Endothelial cell of umbilical vein (primary cell): ENCODE results near the gene ERCC1.

ENCODE experiments used
- CTCF ChIP-seq, 2 donors: IDR thresholded peaks; 1 replicate in 1 of 2; 2 replicates in 1 of 2; pipeline ENCODE4 v1.5.1; 2011; ENCODE audit warnings: low read length in 2 of 2, mild to moderate bottlenecking in 2 of 2, moderate library complexity in 2 of 2, control low read depth in 1 of 2, inconsistent platforms in 1 of 2, low read depth in 1 of 2; ENCODE audit not compliant: insufficient read depth in 1 of 2; ENCODE audit errors: extremely low read depth in 1 of 2
- EZH2 ChIP-seq: IDR thresholded peaks from 2 replicates; pipeline ENCODE4 v1.6.1; 2012; ENCODE audit warnings: borderline replicate concordance, low read depth, mild to moderate bottlenecking, moderate library complexity, low read length, inconsistent platforms; ENCODE audit not compliant: severe bottlenecking
- JUN ChIP-seq: IDR thresholded peaks from 2 replicates; pipeline ENCODE4 v1.6.1; 2011; ENCODE audit warnings: borderline replicate concordance, low read depth; ENCODE audit not compliant: insufficient read length, insufficient read depth
- MYC ChIP-seq: IDR thresholded peaks from one replicate; pipeline ENCODE4 v1.6.1; 2011; ENCODE audit warnings: mild to moderate bottlenecking, low read depth, low read length
- POLR2A ChIP-seq: IDR thresholded peaks from 2 replicates; pipeline ENCODE4 v1.6.1; 2012; ENCODE audit warnings: low read depth, mild to moderate bottlenecking, control low read depth, low read length
- POLR2AphosphoS5 ChIP-seq: IDR thresholded peaks from 2 replicates; pipeline ENCODE4 v1.6.1; 2012; ENCODE audit warnings: low read depth, mild to moderate bottlenecking, control low read depth, low read length, moderate library complexity; ENCODE audit not compliant: insufficient read depth
- TF ChIP-seq, protein P1 (sequence below): IDR thresholded peaks from 2 replicates; pipeline ENCODE4 v1.6.1; 2011; ENCODE audit not compliant: insufficient read depth, insufficient read length

DNA sequence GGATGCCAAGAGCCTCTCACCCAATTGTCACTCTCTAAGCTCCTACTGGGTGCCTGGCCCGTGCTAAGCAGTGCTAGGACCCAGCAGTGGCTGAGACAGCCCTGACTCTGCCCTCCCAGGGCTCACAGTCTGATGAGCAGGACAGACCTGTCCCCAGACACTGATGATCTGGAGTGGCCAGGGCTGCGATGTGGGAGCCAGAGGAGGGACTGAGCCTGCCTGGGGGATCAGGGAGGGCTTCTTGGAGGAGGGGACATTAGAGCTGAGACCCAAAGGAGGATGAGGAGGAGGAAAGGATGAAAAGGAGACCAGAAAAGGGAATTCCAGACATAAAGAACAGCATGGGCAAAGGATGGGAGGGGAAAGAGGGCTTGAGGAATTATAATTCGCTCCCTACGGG lies 6.6 kb downstream of the ERCC1 start:
- TF ChIP-seq POLR2A, result no peak
- TF ChIP-seq CTCF (IDR thresholded peaks at IDR 0.05; ENCODE audit: extremely low read depth in 1 of 2, insufficient read depth in 1 of 2, low read depth in 1 of 2, low read length in 2 of 2), result no peak
- TF ChIP-seq POLR2AphosphoS5, result no peak
- no peak for TF ChIP-seq EZH2
- TF ChIP-seq, protein P1, sequence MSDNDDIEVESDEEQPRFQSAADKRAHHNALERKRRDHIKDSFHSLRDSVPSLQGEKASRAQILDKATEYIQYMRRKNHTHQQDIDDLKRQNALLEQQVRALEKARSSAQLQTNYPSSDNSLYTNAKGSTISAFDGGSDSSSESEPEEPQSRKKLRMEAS, result no peak
- TF ChIP-seq MYC, result no peak
- TF ChIP-seq JUN, result no peak
